HG03342 (cell line): ENCODE results near the gene ZCCHC7.

Experiments used
- ATAC-seq: cut with Tn5 transposase; IDR thresholded peaks from one replicate; pipeline ENCODE4 v1.9.1; 2021; ENCODE audit warnings: mild to moderate bottlenecking, moderate library complexity; ENCODE audit not compliant: unreplicated experiment

ZCCHC7 gene

GRCh38 chr9:37246826-37247225 lies 126.5 kb downstream of the ZCCHC7 start:
- no peak for ATAC-seq

- no peak for ATAC-seq
Measured at GRCh38 chr9:37248651-37249163, 128.3 kb downstream of the ZCCHC7 start.

- no peak for ATAC-seq
Measured at GRCh38 chr9:37251452-37251851, 131.1 kb downstream of the ZCCHC7 start.

- ATAC-seq, result no peak
Measured at GRCh38 chr9:37253377-37253937, 133.1 kb downstream of the ZCCHC7 start.

- ATAC-seq, result no peak
Measured at GRCh38 chr9:37255187-37255586, 134.8 kb downstream of the ZCCHC7 start.

- no peak for ATAC-seq
Measured at GRCh38 chr9:37255944-37256862, 135.8 kb downstream of the ZCCHC7 start.

- ATAC-seq, result no peak
Measured at GRCh38 chr9:37259951-37260350, 139.6 kb downstream of the ZCCHC7 start.

- ATAC-seq, result no peak
Measured at GRCh38 chr9:37262410-37262809, 142.0 kb downstream of the ZCCHC7 start.

- no peak for ATAC-seq
Measured at GRCh38 chr9:37264539-37264938, 144.2 kb downstream of the ZCCHC7 start.

- ATAC-seq, result no peak
Measured at GRCh38 chr9:37266630-37267029, 146.3 kb downstream of the ZCCHC7 start.

GRCh38 chr9:37269221-37269620 lies 148.8 kb downstream of the ZCCHC7 start:
- no peak for ATAC-seq

- no peak for ATAC-seq
Measured at GRCh38 chr9:37271679-37272078, 151.3 kb downstream of the ZCCHC7 start.

GRCh38 chr9:37273595-37273994 lies 153.2 kb downstream of the ZCCHC7 start:
- ATAC-seq, result no peak

- no peak for ATAC-seq
Measured at GRCh38 chr9:37281541-37281940, 161.2 kb downstream of the ZCCHC7 start.

- no peak for ATAC-seq
Measured at GRCh38 chr9:37283730-37284325, 163.5 kb downstream of the ZCCHC7 start.

- no peak for ATAC-seq
Measured at GRCh38 chr9:37284636-37285035, 164.3 kb downstream of the ZCCHC7 start.

- no peak for ATAC-seq
Measured at GRCh38 chr9:37286530-37287175, 166.3 kb downstream of the ZCCHC7 start.

GRCh38 chr9:37287317-37287716 lies 166.9 kb downstream of the ZCCHC7 start:
- ATAC-seq, result no peak

- ATAC-seq, result no peak
Measured at GRCh38 chr9:37289631-37290030, 169.3 kb downstream of the ZCCHC7 start.

- no peak for ATAC-seq
Measured at GRCh38 chr9:37290366-37290939, 170.1 kb downstream of the ZCCHC7 start.

- no peak for ATAC-seq
Measured at GRCh38 chr9:37290940-37291485, 170.6 kb downstream of the ZCCHC7 start.
